Stimulated activated CD4-positive, alpha-beta T cell treated with anti-CD3 and anti-CD28 coated beads, Interleukin-4, amount 100 ng/mL, for 48 hours (primary cell): Measurements from ENCODE around the gene MGLL.

Experiments
- DNase-seq, 2 donors: peaks; one replicate each; pipeline ENCODE4 v3.0.0-alpha.2; 2020; ENCODE audit warnings: low read depth in 2 of 2

Gene MGLL

DNA sequence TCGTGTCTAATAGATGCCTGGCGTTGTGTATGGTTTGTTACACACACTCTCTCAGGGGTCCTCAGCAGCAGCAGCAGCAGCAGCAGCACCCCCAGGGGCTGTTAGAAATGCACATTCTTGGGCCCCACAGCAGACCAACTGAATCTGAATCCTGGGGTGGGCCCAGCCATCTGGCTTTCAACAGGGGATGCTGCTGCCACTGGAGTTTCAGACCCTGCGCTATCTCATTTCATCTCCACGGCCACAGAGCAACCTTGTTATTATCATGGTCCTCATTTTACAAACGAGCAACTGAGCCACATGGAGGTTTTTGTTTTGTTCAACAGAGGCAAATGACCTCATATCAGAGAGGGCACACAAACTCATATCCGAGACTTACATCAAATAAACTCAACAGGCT is 47.7 kb downstream of the MGLL start:
- no peak for DNase-seq

DNA sequence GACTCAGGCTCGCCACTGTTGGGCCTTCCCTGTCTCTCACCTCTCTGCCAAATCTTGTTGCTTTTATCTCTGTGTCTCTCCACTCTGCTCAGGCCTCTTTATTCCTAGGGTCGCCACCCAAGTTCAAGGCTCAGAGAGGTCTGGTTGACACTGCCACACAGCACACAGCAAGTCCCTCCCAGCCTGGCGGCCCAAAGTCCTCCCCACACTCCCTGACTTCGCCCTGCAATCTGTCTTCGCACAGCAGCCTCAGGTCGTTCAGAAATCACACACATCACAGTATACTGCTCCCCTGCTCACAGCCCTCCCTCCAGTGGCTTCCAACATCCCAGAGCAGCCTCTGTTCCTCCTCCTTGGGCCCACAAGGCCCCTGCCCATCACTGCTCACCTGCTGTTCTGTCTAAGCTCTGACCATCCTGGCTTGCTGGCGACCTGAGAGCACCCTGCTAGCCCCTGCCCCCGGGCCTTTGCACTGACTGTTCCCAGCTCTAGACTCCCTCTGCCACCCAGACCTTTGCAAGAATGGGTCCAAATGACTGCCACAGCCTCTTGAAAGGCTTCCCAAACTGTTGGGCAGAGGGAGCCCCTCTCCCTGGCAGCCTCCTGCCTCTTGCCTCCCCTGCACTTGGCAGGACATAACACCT is 48.4 kb downstream of the MGLL start:
- no peak for DNase-seq

- no peak for DNase-seq
Measured at GRCh38 chr3:127772827-127773751, 49.2 kb downstream of the MGLL start.

DNA sequence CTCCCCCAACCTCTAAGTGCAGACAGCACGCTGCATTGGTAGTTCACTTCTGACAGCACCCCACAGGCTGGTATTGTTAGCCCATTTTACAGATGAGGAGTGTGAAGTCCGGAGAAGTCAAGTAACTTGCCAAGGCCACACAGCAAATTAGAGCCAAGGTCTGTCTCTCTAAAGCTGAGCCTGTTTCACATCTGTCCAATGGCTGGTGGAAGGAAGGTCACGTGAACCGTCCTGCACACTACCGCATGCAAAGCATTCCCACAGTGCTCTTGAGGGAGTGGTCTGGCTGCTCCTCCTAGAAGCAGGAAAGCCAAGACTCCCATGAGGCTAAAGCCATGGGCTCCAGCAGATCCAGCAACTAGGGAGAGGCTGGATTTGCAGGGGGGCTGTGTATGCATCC is 50.0 kb downstream of the MGLL start:
- no peak for DNase-seq

GRCh38 chr3:127771746-127772145 is 50.6 kb downstream of the MGLL start:
- no peak for DNase-seq

DNA sequence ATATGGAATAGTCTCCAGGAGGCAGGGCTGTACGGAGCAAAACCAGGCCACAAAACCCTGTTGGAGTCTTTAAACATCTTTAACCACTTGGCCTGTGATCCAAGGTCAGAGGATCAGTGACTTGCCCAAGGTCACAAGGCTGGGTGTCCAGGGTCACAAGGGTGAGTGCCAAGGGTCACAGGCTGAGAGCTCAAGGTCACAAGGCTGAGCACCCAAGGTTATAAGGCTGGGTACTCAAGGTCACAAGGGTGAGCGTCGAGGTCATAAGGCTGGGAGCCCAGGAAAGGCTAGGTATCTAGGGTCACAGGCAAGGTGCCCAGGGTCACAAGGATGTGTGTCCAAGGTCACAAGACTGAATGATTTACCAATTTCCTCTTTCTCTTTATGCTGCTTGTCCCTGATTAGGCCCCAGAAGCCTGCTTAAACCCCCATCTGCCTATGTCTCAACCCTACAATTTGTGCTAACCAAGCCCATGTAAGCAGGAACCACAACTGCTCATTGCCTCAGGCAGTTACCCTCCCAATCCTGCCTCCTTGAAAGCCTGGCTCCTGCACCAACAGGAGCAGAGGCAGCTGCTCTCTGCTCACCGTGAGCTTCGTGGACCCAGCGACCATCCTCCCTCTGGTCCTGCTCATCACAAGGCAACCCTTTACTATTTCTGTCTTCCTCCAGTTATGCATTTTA is 51.5 kb downstream of the MGLL start:
- no peak for DNase-seq

GRCh38 chr3:127769284-127770081 is 52.8 kb downstream of the MGLL start:
- DNase-seq = no peak

- DNase-seq = no peak
Measured at GRCh38 chr3:127768346-127769008, 53.8 kb downstream of the MGLL start.

- no peak for DNase-seq
Measured at GRCh38 chr3:127767126-127767525, 55.2 kb downstream of the MGLL start.

- DNase-seq = no peak
Measured at GRCh38 chr3:127765735-127766134, 56.6 kb downstream of the MGLL start.

GRCh38 chr3:127764841-127765362 is 57.4 kb downstream of the MGLL start:
- DNase-seq = no peak

DNA sequence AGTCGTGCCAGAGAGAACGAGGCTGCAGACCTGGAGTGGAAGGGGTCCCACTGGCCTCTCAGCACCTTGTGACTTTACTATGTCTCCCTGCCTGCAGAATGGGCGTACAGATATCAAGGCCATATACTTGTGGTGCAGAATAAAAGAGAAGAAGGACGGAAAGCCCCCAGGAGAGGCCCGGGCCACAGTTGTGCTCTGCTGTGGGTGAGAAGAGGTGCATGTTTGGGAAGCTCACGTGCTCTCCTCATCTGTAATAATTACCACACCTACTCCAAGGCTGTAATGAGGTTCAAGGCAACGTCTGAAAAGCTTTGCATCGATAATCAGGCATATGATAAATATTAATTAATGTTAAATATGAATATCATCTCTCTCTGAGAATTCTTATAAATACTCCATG is 58.0 kb downstream of the MGLL start:
- no peak for DNase-seq

DNA sequence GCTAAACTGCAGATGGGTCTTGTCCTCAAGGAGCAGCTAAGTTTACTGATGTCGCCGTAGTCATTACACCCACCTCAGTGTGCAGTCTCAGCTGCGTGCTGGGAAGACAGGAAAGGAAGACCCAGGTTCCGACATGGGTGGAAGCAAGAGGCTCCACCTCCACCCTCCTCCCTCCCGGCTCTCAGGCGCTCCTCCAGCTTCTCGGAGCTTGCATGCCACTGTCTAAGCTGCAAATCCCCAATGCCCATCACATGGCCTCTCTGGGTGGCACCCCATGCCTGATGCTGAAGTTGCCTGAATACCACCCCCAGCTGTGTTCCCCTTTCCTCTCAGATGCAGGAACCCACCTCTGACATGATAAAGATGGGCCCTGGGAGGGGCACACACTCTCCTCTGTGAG is 58.5 kb downstream of the MGLL start:
- no peak for DNase-seq

GRCh38 chr3:127763337-127763736 is 59.0 kb downstream of the MGLL start:
- DNase-seq = no peak

DNA sequence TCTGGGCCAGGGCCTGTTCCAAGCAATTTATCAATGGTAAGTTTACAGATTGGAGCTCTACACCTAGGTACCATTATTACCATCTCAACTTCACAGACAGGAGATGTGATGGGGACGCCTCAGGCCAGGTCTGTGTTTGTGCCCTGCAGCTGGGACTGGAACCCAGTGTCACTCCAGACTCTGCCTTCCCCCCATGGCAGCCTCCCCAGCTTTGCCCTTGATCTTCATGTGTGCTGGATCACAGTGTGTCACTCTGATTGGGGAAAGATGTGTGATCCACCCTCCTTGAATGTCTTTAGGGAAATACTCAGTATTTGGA is 59.6 kb downstream of the MGLL start:
- DNase-seq = no peak

DNA sequence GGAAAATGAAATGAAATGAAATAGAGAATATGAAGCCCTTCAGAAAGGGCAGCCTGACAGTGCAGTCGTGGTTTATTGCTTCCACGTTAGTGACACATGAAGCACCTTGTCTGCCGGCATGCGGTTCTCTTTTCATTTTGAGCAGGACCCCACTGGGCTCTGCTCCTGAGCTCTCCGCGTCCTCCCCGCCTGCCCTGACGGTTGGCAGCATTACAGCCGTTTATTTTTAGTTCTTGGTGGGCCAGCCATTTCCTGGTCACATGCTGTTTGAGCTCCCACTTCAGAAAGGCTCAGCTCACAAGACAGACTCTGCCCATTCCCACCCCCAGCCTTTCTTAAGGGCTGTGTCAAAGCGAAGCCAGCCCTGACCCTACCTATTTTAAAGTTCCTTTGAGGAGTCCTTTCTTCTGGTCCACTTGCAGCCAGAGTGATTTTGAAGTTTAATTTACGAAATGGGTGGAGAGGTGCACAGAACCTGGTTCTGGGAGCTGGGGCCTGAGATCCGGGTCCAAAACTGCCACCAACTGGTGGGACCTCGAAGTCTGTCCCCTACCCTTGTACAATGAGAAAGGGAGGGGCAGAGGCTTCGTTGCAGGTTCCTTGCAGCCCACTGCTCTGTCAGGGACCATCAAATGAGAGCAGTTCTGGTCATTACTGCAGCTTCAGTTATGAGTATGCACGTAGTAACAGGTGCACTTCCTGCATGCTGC is 60.1 kb downstream of the MGLL start:
- no peak for DNase-seq

DNA sequence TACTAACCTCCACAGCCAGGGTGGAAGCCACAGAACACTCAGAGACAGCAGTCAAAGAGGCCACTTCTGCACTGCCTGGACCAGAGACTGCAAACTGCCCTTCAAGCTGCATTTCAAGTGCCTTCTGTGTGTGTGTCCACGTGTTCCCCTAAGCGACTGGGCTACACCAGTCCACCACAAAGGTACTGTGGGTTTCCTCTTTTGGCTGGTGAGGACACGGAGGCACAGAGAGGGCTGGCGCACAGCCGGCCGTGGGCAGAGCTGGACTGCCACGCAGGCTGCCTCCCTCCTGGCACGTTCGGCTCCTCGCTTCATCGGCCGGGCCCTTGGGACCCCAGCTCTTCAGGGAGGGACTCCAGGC is 60.9 kb downstream of the MGLL start:
- DNase-seq = no peak

GRCh38 chr3:127760791-127761440 is 61.4 kb downstream of the MGLL start:
- DNase-seq = no peak

GRCh38 chr3:127760361-127760760 is 62.0 kb downstream of the MGLL start:
- no peak for DNase-seq

GRCh38 chr3:127759826-127760225 is 62.5 kb downstream of the MGLL start:
- DNase-seq = no peak
